Bronchial epithelial cell (primary cell): Measurements from ENCODE around the gene TTC6. TPM values are rescaled to one million over a fixed set of nuclear protein-coding genes. Genes with fewer than 3 reads are reported as not detected.

ENCODE experiments used
- DNase-seq: peaks from one replicate; pipeline ENCODE4 v3.0.0-alpha.2; 2010; ENCODE audit warnings: low read depth
- FAIRE-seq: peaks from 2 replicates; lab custom pipeline; 2011; peaks lifted over from hg19 to GRCh38; lab: Jason Lieb, UNC
- H3K27me3 ChIP-seq: 2 replicates; pipeline ENCODE4 v1.5.1; 2011; ENCODE audit warnings: low read length; ENCODE audit not compliant: control insufficient read depth, insufficient read depth
- H3K36me3 ChIP-seq: 2 replicates; pipeline ENCODE4 v1.5.1; 2011; ENCODE audit warnings: low read length; ENCODE audit not compliant: control insufficient read depth, insufficient read depth
- H3K4me3 ChIP-seq: 2 replicates; pipeline ENCODE4 v1.5.1; 2011; ENCODE audit warnings: mild to moderate bottlenecking, low read depth, low read length, control low read depth
- total RNA-seq: library from RNA; depleted of rRNA; stranded (reverse); fragments of >200 nt; gene quantifications from 2 replicates; pipeline ENCODE4 v1.2.1, GENCODE V29; 2014
- TF ChIP-seq, protein P1 (sequence below): IDR thresholded peaks from 2 replicates; pipeline ENCODE4 v1.5.1; 2011; ENCODE audit warnings: mild to moderate bottlenecking, moderate library complexity, low read length, control low read depth, inconsistent platforms; ENCODE audit not compliant: insufficient read depth, severe bottlenecking

The TTC6 gene
- total RNA-seq, 1 donor from 2014 or later, result 0.53 TPM

DNA sequence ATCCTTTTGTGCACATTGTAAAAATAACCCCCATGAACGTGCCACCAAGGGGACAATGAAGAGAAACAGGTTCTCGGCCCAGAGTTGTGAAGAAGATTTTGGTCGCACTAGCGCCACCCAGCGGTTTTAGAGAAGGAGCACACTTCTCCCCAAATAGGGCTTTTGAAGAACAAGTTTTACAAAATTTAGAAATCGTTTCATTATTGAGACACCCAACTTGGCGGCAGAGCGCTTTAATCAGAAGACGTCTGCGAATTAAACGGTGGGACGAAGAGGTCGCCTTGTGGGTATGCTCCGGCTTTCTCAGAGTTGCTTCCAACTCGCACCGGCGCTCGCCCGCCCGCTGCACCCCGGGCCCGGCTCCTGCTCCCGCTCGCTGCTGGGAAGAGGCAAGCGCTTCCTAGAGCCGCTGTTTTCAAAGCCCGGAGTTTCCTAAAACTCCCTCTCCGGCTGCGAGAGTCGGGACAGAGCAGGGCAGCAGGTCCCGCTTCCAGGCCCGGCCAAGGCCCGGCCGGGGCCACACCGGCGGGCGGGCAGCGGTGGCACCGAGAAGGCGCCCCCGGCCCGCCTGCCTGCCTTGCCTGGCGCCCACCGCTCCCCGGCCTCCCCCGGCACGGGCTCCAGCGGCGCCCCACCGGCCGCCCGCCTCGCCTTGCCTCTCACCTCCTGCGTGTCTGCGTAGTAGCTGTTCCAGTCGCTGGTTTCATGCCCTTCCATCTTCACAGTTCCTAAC lies 1.0 kb upstream of the TTC6 start:
- DNase-seq, result peak; percentile 80
- peak overlapping the region; percentile 49 for H3K4me3 ChIP-seq
- H3K36me3 ChIP-seq, result no peaks in the 10 kb centered on the region
- TF ChIP-seq, protein P1, sequence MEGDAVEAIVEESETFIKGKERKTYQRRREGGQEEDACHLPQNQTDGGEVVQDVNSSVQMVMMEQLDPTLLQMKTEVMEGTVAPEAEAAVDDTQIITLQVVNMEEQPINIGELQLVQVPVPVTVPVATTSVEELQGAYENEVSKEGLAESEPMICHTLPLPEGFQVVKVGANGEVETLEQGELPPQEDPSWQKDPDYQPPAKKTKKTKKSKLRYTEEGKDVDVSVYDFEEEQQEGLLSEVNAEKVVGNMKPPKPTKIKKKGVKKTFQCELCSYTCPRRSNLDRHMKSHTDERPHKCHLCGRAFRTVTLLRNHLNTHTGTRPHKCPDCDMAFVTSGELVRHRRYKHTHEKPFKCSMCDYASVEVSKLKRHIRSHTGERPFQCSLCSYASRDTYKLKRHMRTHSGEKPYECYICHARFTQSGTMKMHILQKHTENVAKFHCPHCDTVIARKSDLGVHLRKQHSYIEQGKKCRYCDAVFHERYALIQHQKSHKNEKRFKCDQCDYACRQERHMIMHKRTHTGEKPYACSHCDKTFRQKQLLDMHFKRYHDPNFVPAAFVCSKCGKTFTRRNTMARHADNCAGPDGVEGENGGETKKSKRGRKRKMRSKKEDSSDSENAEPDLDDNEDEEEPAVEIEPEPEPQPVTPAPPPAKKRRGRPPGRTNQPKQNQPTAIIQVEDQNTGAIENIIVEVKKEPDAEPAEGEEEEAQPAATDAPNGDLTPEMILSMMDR, result peak; percentile 85
- no peak for FAIRE-seq
- no peaks in the 10 kb centered on the region for H3K27me3 ChIP-seq

DNA sequence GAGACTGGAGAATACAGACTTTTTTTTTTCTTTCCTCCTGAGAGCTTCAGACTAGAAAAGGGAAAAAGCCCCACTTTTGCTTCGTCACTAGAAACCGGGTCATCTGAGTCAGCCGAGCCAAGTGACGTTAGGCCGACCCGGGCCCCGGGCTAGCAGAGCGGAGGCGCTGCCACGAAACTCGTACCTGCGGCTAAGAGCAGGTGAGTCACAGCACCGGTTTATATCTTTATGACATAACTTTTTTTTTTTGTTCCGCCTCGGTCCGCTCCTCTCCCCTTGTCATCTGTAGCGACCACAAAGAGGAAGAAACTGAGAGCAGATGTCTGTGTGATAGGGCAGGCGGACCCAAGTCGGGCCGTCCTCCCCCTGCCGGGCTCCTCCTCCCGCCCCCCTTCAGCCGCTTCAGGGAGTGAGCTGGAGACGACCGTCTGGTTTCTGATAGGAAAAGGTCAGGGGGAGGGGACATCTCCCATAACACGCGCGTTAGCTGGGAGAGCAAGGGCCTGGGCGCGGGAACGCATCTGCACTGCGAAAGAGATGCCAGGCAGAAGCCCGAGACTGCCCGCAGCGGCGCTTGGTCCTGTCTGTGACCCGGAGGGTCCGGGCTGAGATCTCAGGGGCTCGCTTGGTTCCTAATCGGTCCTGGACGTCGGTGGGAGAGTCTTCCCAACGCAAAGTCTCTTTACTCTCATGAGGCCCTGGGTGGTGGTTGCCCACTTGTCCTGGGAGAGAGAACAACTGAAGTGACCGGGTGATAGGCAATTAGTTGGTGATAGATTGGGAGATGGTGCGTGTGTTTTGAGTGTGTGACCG lies 586 bp downstream of the TTC6 start:
- no peaks in the 10 kb centered on the region for H3K36me3 ChIP-seq
- DNase-seq (peak; percentile 94), FAIRE-seq (no peak)
- H3K4me3 ChIP-seq, result peak overlapping the region; percentile 49
- TF ChIP-seq, protein P1, result no peak
- no peaks in the 10 kb centered on the region for H3K27me3 ChIP-seq

DNA sequence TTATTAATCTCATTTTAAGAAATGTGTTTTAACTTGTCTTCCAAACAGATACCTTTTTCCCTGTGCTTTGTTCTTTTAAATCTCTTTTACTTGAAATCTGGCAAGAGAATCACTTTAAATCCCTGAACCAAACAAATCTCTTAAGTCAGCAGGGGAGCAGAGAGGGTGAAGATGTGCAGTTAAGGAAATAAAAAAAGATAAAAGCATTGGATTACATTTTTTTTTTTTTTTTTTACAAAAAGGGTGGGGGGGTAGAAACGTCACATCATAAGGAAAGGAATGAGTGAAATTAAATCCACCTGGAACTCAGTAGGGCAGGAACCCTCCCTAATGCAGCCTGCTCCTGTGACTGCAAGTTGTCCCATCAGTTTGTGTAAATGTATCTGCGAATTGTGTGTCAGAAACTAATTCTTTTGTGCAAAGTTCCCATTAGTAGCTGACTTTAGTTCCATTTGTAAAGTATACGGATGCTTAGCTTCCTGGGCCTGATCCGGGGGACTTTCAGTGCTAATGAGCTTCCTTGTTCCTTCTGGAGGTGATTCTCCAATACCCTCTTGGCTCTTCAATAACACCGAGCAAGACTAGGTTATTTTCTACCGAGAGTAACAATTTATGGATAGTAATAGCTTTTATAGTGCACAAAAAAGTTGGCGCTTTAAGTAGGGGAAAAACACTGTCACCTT lies 1.5 kb downstream of the TTC6 start:
- TF ChIP-seq, protein P1, result no peak
- FAIRE-seq (no peak), DNase-seq (peak; percentile 23)
- Histone ChIP-seq H3K4me3 (peak overlapping the region; percentile 7), H3K27me3 (no peaks in the 10 kb centered on the region), H3K36me3 (no peaks in the 10 kb centered on the region)

DNA sequence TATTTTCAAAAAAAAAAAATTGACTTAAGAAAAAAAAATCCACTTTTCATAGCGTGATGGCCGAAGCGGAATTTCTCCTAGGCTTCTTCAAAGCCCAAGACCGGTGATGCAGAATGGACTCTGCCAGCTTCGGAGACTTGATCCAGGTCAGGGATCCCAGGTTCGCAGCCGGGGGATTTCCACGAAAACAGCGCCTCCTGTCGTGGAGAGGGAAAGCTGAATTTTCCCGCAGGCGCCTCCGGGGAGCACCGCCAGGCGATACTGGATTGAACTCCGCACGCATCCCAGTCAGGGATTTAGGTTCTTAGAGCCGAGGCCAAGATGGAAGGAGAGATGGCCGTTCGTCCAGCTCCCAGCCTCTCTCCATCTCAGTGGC lies 2.1 kb downstream of the TTC6 start:
- H3K4me3 ChIP-seq, result peak overlapping the region; percentile 43
- DNase-seq, result peak; percentile 59
- no peak for FAIRE-seq

DNA sequence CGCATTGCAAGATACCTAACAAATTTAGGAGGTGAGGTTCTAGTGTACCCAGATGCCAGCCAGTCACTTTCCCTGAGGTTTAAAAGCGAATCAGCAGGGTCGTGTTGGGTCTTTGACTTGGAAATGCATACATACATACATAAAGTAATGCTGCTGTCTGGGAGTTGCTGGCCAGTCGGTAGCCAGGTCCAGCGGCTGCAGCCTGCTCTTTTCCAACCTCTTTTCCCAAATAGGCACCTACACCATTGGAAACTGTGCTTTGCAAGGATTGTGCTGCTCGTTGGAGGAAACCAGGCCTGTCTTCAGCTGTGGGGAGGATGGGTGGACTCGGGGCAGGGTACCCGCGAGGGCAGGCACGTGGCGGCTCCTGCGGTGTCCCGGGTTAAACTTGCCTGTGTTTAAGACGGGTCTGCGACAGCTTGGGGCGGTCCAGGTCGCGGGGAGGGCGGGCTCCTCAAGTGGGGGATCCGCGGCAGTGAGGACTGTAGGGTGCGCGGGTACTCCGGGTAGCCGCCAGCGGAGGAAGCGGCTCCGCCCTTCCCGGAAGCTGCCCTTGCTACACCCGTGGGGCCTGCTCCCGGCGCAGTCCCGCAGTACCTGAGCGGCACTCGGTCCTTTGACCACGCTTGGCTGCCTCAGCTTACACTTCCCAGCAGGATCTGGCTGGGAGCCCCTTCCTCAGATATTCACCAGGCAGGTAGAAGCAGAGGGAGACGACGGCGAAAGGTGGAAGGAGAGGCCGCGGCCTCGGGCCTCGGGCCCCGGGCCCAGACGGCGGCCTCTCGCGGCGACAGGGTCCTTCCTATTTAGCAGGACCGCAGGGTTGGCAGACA lies 2.7 kb downstream of the TTC6 start:
- Histone ChIP-seq H3K4me3 (peak overlapping the region; percentile 43), H3K36me3 (no peaks in the 10 kb centered on the region), H3K27me3 (no peaks in the 10 kb centered on the region)
- TF ChIP-seq, protein P1, result no peak
- DNase-seq, result peak; percentile 33
- FAIRE-seq, result no peak

More for the DNA sequence above, 2.1 kb downstream of the TTC6 start:
- H3K36me3 ChIP-seq, result no peaks in the 10 kb centered on the region
- TF ChIP-seq, protein P1, result peak; percentile 78
- H3K27me3 ChIP-seq, result no peaks in the 10 kb centered on the region
